Measurements from ENCODE around the gene ZNF808.
"Not testable (repeated sequence)": the region's sequence is repeated elsewhere in the genome, so short reads cannot be mapped to it uniquely, and the experiment has no call there.

ZNF808 gene

DNA sequence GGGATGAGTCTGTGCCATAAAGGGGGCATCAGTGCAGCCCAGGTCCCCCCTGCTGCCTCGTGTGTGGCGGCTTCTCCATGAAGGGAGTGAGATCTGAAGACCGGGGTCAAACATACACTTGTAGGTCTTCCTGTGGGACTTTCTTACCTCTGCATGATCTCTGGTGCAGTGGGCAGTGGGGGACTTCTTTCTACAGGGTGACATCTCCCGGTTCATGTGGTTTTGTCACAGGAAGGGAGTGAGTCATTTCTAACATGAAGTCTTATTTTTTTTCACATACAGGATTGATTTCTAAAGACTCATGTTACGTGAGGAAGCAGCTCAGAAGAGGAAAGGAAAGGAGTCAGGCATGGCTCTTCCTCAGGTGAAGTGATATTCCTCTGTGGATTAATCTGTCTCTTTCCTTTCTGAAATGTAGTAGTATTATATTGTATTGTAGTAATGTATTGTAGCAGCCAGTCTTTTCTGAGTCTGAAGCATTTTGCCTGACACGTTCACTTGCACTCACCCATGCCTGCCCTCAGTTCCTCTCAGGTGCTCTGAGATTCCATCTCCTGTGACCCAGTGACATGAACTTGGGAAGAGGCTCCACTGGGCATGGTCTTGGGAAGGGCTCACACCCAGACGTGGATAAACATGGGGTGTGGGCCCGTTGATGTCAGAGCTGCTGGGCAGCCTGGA lies 15.7 kb downstream of the ZNF808 start:
- DNase-seq (ENCODE audit: low spot score): peak; percentile 7

GRCh38 chr19:52554216-52554971 lies 26.9 kb downstream of the ZNF808 start:
- no peak for DNase-seq (ENCODE audit: low spot score)
- no peak for TF ChIP-seq CTCF (IDR thresholded peaks at IDR 0.05; ENCODE audit: extremely low read depth, missing control alignments)

More for the DNA sequence above, 15.7 kb downstream of the ZNF808 start:
- no peak for TF ChIP-seq CTCF (IDR thresholded peaks at IDR 0.05; ENCODE audit: extremely low read depth, missing control alignments)

- TF ChIP-seq CTCF (IDR thresholded peaks at IDR 0.05; ENCODE audit: extremely low read depth, missing control alignments): no peak
- no peak for DNase-seq (ENCODE audit: low spot score)
These were observed 29.9 kb downstream of the ZNF808 start for GRCh38 chr19:52557231-52557995.

- not testable (repeated sequence) for DNase-seq (ENCODE audit: low spot score)
These were observed 31.4 kb downstream of the ZNF808 start for GRCh38 chr19:52558732-52559445.

GRCh38 chr19:52561611-52562010 lies 34.1 kb downstream of the ZNF808 start:
- not testable (repeated sequence) for DNase-seq (ENCODE audit: low spot score)

GRCh38 chr19:52566121-52566520 lies 38.7 kb downstream of the ZNF808 start:
- TF ChIP-seq CTCF (IDR thresholded peaks at IDR 0.05; ENCODE audit: extremely low read depth, missing control alignments): no peak
- no peak for DNase-seq (ENCODE audit: low spot score)

- no peak for DNase-seq (ENCODE audit: low spot score)
- TF ChIP-seq CTCF (IDR thresholded peaks at IDR 0.05; ENCODE audit: extremely low read depth, missing control alignments): no peak
These were observed 39.1 kb downstream of the ZNF808 start for GRCh38 chr19:52566588-52566987.

GRCh38 chr19:52567921-52568320 lies 40.5 kb downstream of the ZNF808 start:
- DNase-seq (ENCODE audit: low spot score): no peak
- TF ChIP-seq CTCF (IDR thresholded peaks at IDR 0.05; ENCODE audit: extremely low read depth, missing control alignments): no peak

- not testable (repeated sequence) for DNase-seq (ENCODE audit: low spot score)
These were observed 42.2 kb downstream of the ZNF808 start for GRCh38 chr19:52569638-52569999.

All from GM20000 (cell line).